B cell (primary cell): Measurements from ENCODE around the gene SLC7A6OS. TPM values are rescaled to one million over a fixed set of nuclear protein-coding genes. Genes with fewer than 3 reads are reported as not detected.
A peak's percentile ranks its signal among the peaks of the same experiment; 100 is the strongest.

Experiments used
- ATAC-seq: fragments of 200-7000 bp; cut with Tn5 transposase; one replicate; pipeline ENCODE4 v1.10.0; 2021; ENCODE audit warnings: low read depth, mild to moderate bottlenecking, moderate number of reproducible peaks, moderate library complexity
- CTCF ChIA-PET: fragments of 350-600 bp; sonication (Branson Sonifier 250); formaldehyde crosslinking; loops from one replicate; lab custom pipeline; 2021; ENCODE audit warnings: antibody characterized with exemption, inconsistent platforms; lab: Charles Lee
- POLR2A ChIA-PET: fragments of 350-600 bp; sonication (Branson Sonifier 250); formaldehyde crosslinking; loops from one replicate; lab custom pipeline; 2021; ENCODE audit warnings: antibody characterized with exemption; lab: Charles Lee
- DNase-seq: peaks from one replicate; pipeline ENCODE4 v3.0.0; 2013
- H2AFZ ChIP-seq: 2 replicates; pipeline ENCODE4 v1.6.1; 2012; ENCODE audit warnings: mild to moderate bottlenecking, low read depth, low read length; ENCODE audit not compliant: insufficient read depth, poor library complexity, severe bottlenecking
- H3K27ac ChIP-seq, 2 donors: 1 replicate in 1 of 2; 2 replicates in 1 of 2; pipeline ENCODE4 v1.5.1; 2012 to 2013; ENCODE audit warnings: low read length in 2 of 2, mild to moderate bottlenecking in 2 of 2, moderate library complexity in 1 of 2
- H3K27me3 ChIP-seq, 4 experiments: fragments of 200-600 bp in 1 of 4; sonication (generic) in 1 of 4; replicated peaks in 1 of 4; 1 replicate in 2 of 4; 2 replicates in 2 of 4; pipeline versions ENCODE4 v1.6.1 to v1.7.0; 2013 to 2016; ENCODE audit warnings: low read length in 3 of 4, mild to moderate bottlenecking in 2 of 4, mixed read lengths in 1 of 4, moderate library complexity in 1 of 4; ENCODE audit not compliant: insufficient read depth in 4 of 4, control insufficient read depth in 3 of 4; ENCODE audit errors: control extremely low read depth in 1 of 4
- H3K36me3 ChIP-seq, 2 experiments: replicated peaks in 1 of 2; 1 replicate in 1 of 2; 2 replicates in 1 of 2; pipeline versions ENCODE4 v1.6.1 to v1.7.1; 2013; ENCODE audit warnings: low read length in 1 of 2; ENCODE audit not compliant: insufficient read depth in 2 of 2, control insufficient read depth in 1 of 2; ENCODE audit errors: control extremely low read depth in 1 of 2, extremely low read depth in 1 of 2
- H3K4me1 ChIP-seq, 2 donors: fragments of 200-600 bp in 1 of 2; sonication (generic) in 1 of 2; 1 replicate in 1 of 2; 2 replicates in 1 of 2; pipeline versions ENCODE4 v1.5.1 to v1.6.1; 2013 to 2017; ENCODE audit warnings: low read length in 2 of 2; ENCODE audit not compliant: control insufficient read depth in 2 of 2, insufficient read depth in 2 of 2
- H3K4me2 ChIP-seq: replicated peaks from 2 replicates; pipeline ENCODE3; 2012; ENCODE audit warnings: mild to moderate bottlenecking, low read depth, low read length; ENCODE audit not compliant: poor library complexity, severe bottlenecking
- H3K4me3 ChIP-seq, 5 experiments: fragments of 200-600 bp in 1 of 5; sonication (generic) in 1 of 5; 1 replicate in 3 of 5; 2 replicates in 2 of 5; pipeline versions ENCODE4 v1.5.1 to v1.7.0; 2011 to 2016; ENCODE audit warnings: low read length in 4 of 5, mild to moderate bottlenecking in 4 of 5, low read depth in 2 of 5, control low read depth in 1 of 5, moderate library complexity in 1 of 5; ENCODE audit not compliant: insufficient read depth in 1 of 5; ENCODE audit errors: control extremely low read depth in 1 of 5, extremely low read depth in 1 of 5
- H3K79me2 ChIP-seq: fragments of 200-600 bp; sonication (generic); one replicate; pipeline ENCODE4 v1.6.0; 2016; ENCODE audit warnings: low read length; ENCODE audit not compliant: control insufficient read depth, insufficient read depth
- H3K9ac ChIP-seq: fragments of 200-600 bp; sonication (generic); 2 replicates; pipeline ENCODE4 v1.6.1; 2017; ENCODE audit warnings: mild to moderate bottlenecking, low read length, moderate library complexity
- H3K9me3 ChIP-seq, 3 donors: one replicate each; pipeline versions ENCODE4 v1.6.1 to v1.7.1; 2013; ENCODE audit warnings: low read length in 2 of 3; ENCODE audit not compliant: control insufficient read depth in 2 of 3, insufficient read depth in 1 of 3; ENCODE audit errors: control extremely low read depth in 1 of 3
- H4K20me1 ChIP-seq: 2 replicates; pipeline ENCODE4 v1.6.0; 2012; ENCODE audit warnings: mild to moderate bottlenecking, low read length; ENCODE audit not compliant: insufficient read depth, control insufficient read depth, poor library complexity, severe bottlenecking
- H3K27ac Mint-ChIP-seq: one replicate; pipeline ENCODE4 v1.8.0; 2021; ENCODE audit warnings: mixed read lengths
- H3K27me3 Mint-ChIP-seq: one replicate; pipeline ENCODE4 v1.8.0; 2021; ENCODE audit warnings: mixed read lengths
- H3K4me1 Mint-ChIP-seq: one replicate; pipeline ENCODE4 v1.8.0; 2021; ENCODE audit warnings: mixed read lengths
- H3K4me3 Mint-ChIP-seq: one replicate; pipeline ENCODE4 v1.8.0; 2021; ENCODE audit warnings: mixed read lengths
- H3K9me3 Mint-ChIP-seq: one replicate; pipeline ENCODE4 v1.8.0; 2022; ENCODE audit warnings: mixed read lengths; ENCODE audit not compliant: insufficient read depth
- EZH2 ChIP-seq: IDR thresholded peaks from 2 replicates; pipeline ENCODE4 v1.6.1; 2012; ENCODE audit warnings: borderline replicate concordance, low read depth, mild to moderate bottlenecking, moderate library complexity, low read length; ENCODE audit not compliant: insufficient read depth, poor library complexity, severe bottlenecking
- WGBS: methylation state at CpG from one replicate; pipeline ENCODE4 v1.1.5; 2013; ENCODE audit warnings: missing lambda C conversion rate; ENCODE audit not compliant: insufficient coverage; 5-methylcytosine and 5-hydroxymethylcytosine counted together
- intact Hi-C: fragments of 100-400 bp; cut with micrococcal nuclease; formaldehyde crosslinking; loops from one replicate; pipeline ENCODE4 v1.10.0; 2022
- polyA plus RNA-seq: library from polyadenylated mRNA; depleted of rRNA; stranded (reverse); fragments of >200 nt; gene quantifications from 2 replicates; pipeline ENCODE4 v1.2.3, GENCODE V29; 2012
- total RNA-seq, 2 donors: library from RNA; stranded (reverse); fragments of 120-200 nt in 1 of 2; gene quantifications; 1 replicate in 1 of 2; 2 replicates in 1 of 2; pipeline versions ENCODE4 v1.2.3 to v1.2.4, GENCODE V29; 2013 to 2022
- TF ChIP-seq, protein P1 (sequence below): fragments of 200-600 bp; IDR thresholded peaks from one replicate; pipeline ENCODE4 v1.8.0; 2022; ENCODE audit warnings: antibody characterized with exemption, mild to moderate bottlenecking

The SLC7A6OS gene
- total and polyA plus RNA-seq, 2 donors (not counting 1 experiment from before 2014, with no cell fraction given) = 9.9 to 54.1 TPM

DNA sequence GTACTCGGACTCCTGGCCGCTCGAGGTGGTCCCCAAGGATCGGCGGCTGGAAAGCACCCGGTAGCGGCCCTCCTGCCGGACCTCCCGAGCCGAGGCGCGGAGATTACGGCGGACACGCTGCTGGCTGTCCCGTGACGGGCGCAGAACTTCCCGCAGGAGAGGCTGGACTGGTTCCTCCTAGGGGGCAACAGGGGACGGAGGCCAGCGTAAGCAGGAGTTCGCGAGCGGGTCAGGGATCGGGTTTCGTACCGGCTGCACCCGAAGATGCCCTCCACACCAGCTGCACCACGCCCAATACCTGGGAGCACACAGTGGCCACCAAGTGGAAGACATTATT, 341 bp downstream of the SLC7A6OS start:
- peak overlapping the region; percentile 59 to 76 for H3K27ac ChIP-seq
- CTCF ChIA-PET = interaction anchor here (0.6 to 10.3 kb wide), 13 partner anchors 11 to 69 kb away, joined by 3 to 185 read pairs (median 8); partner anchors contain the start of gene SLC7A6
- POLR2A ChIA-PET = interaction anchor here (0.5 to 1.8 kb wide), 14 partner anchors 10 to 373 kb away, joined by 3 to 20 read pairs (median 4); partner anchors contain the start of genes PLA2G15 and SLC7A6
- H2AFZ ChIP-seq = peak overlapping the region; percentile 91
- WGBS = under 1% methylated on average over 29 of the region's 29 CpGs
- no peak for DNase-seq
- peak overlapping the region; percentile 83 for H3K4me2 ChIP-seq
- Mint-ChIP-seq H3K4me1 (peaks cover 36% of the 10 kb centered on the region), H3K27me3 (no peaks in the 10 kb centered on the region), H3K27ac (peak overlapping the region; percentile 96), H3K9me3 (no peaks in the 10 kb centered on the region), H3K4me3 (peak overlapping the region; percentile 98)
- peaks cover 90% of the 10 kb centered on the region for H3K79me2 ChIP-seq
- no peak for TF ChIP-seq EZH2
- H3K4me3 ChIP-seq = peak overlapping the region; percentile 76 to 96 (median 94)
- intact Hi-C loops = loop anchor here (1.0 to 2.0 kb wide), 6 partner anchors 18 to 138 kb away; partner anchors contain the start of genes PLA2G15 and SMPD3
- H4K20me1 ChIP-seq = peaks cover 33% of the 10 kb centered on the region
- H3K9me3 ChIP-seq = no peaks in the 10 kb centered on the region
- ATAC-seq = no peak
- peaks cover 20 to 24% of the 10 kb centered on the region in 2 donors for H3K4me1 ChIP-seq
- peaks cover 4 to 27% of the 10 kb centered on the region in 2 experiments for H3K36me3 ChIP-seq
- H3K27me3 ChIP-seq = no peaks in the 10 kb centered on the region
- H3K9ac ChIP-seq = peak overlapping the region; percentile 93

DNA sequence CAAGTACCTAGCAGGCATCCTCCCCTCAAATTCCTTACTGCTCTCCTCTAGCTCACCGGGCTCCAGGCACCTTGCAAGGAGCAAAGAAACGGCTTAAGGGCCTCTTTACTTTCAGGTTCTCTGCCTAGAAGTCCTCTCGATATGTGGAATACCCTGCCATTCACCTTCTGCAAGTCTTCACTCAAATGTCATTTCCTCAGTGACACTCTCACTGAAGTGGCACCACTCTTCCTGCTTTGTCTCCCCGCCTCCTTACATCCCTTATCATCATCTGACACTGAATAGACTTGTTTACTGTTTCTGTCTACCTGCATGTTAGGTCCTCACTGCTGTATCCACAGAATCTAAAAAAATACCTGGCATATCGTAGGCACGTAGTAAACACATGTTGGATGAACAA, 947 bp downstream of the SLC7A6OS start:
- Mint-ChIP-seq H3K27ac (peak overlapping the region; percentile 96), H3K4me3 (peak overlapping the region; percentile 98), H3K4me1 (peaks cover 36% of the 10 kb centered on the region), H3K27me3 (no peaks in the 10 kb centered on the region), H3K9me3 (no peaks in the 10 kb centered on the region)
- Histone ChIP-seq H2AFZ (peak overlapping the region; percentile 91), H3K4me1 (peaks cover 20 to 24% of the 10 kb centered on the region in 2 donors), H3K27me3 (no peaks in the 10 kb centered on the region), H3K4me3 (peak overlapping the region; percentile 76 to 96 (median 94)), H4K20me1 (peaks cover 39% of the 10 kb centered on the region), H3K79me2 (peaks cover 86% of the 10 kb centered on the region), H3K9ac (peak overlapping the region; percentile 93), H3K36me3 (peaks cover 1 to 31% of the 10 kb centered on the region in 2 experiments), H3K4me2 (peak overlapping the region; percentile 83), H3K9me3 (no peaks in the 10 kb centered on the region), H3K27ac (peak overlapping the region in 1 of 2 donors; percentile 76)
- no peak for TF ChIP-seq EZH2
- TF ChIP-seq, protein P1, sequence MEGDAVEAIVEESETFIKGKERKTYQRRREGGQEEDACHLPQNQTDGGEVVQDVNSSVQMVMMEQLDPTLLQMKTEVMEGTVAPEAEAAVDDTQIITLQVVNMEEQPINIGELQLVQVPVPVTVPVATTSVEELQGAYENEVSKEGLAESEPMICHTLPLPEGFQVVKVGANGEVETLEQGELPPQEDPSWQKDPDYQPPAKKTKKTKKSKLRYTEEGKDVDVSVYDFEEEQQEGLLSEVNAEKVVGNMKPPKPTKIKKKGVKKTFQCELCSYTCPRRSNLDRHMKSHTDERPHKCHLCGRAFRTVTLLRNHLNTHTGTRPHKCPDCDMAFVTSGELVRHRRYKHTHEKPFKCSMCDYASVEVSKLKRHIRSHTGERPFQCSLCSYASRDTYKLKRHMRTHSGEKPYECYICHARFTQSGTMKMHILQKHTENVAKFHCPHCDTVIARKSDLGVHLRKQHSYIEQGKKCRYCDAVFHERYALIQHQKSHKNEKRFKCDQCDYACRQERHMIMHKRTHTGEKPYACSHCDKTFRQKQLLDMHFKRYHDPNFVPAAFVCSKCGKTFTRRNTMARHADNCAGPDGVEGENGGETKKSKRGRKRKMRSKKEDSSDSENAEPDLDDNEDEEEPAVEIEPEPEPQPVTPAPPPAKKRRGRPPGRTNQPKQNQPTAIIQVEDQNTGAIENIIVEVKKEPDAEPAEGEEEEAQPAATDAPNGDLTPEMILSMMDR = no peak
- ChIA-PET POLR2A (no interaction called here), CTCF (interaction anchor here (10.3 kb wide), 1 partner anchor 48 kb away, joined by 185 read pairs; the partner anchor contains the start of gene SLC7A6)
- no peak for DNase-seq
- 44% methylated on average over 6 of the region's 6 CpGs for WGBS
- ATAC-seq = no peak
- intact Hi-C loops = loop anchor here (1.0 to 2.0 kb wide), 6 partner anchors 19 to 139 kb away; partner anchors contain the start of genes PLA2G15 and SMPD3
